ENCODE measurements around the gene KCNMA1. TPM values are rescaled to one million over a fixed set of nuclear protein-coding genes. Genes with fewer than 3 reads are reported as not detected.
A peak's percentile ranks its signal among the peaks of the same experiment; 100 is the strongest.

The KCNMA1 gene
- total RNA-seq, 1 donor from 2014 or later: 87.6 TPM

- no peaks in the 10 kb centered on the region for H3K27me3 Mint-ChIP-seq (ENCODE audit: low read depth)
- peak overlapping the region; percentile 89 for H3K27ac Mint-ChIP-seq (ENCODE audit: unreplicated experiment)
- peak; percentile 38 for TF ChIP-seq CTCF (IDR thresholded peaks at IDR 0.05)
- peak overlapping the region; percentile 90 for H3K4me3 Mint-ChIP-seq (ENCODE audit: unreplicated experiment)
- H3K36me3 Mint-ChIP-seq (ENCODE audit: low read depth): peaks cover 2% of the 10 kb centered on the region
- no peaks in the 10 kb centered on the region for H3K9me3 Mint-ChIP-seq (ENCODE audit: low read depth)
- H3K4me1 Mint-ChIP-seq (ENCODE audit: low read depth): peaks cover 64% of the 10 kb centered on the region
- DNase-seq (ENCODE audit: low spot score): no peak
Measured at GRCh38 chr10:77638321-77639101, 903 bp upstream of the KCNMA1 start.

DNA sequence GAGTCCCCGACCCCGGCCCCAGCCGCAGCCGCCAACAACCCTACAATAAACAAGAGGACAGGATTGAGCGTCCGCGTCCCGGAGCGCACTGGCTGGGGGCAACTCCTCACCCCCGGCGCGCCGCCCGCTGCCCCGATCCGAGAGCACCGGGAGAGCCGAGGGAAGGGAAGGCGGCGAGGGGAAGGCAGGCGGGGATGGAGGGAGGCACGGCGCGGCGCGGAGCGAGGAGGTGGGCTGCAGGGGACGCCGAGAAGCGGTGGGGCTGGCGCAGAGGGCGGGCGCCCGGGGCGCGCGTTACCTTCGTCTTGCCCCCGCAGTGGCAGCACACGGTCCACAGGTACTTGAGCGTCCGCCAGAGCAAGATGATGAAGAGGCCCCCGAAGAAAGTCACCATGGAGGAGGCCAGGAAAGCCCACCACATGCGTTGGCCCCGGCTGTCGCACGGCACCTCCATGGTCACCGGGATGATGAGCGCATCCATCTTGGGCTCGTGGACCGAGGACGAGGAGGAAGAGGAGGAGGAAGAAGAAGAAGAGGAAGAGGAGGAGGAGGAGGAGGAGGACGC lies 559 bp downstream of the KCNMA1 start:
- no peak for TF ChIP-seq CTCF (IDR thresholded peaks at IDR 0.05)
- Mint-ChIP-seq H3K4me3 (ENCODE audit: unreplicated experiment) (peak overlapping the region; percentile 99), H3K36me3 (ENCODE audit: low read depth) (peaks cover 2% of the 10 kb centered on the region), H3K4me1 (ENCODE audit: low read depth) (peaks cover 67% of the 10 kb centered on the region), H3K27ac (ENCODE audit: unreplicated experiment) (peak overlapping the region; percentile 75), H3K27me3 (ENCODE audit: low read depth) (no peaks in the 10 kb centered on the region), H3K9me3 (ENCODE audit: low read depth) (no peaks in the 10 kb centered on the region)
- DNase-seq (ENCODE audit: low spot score): no peak

GRCh38 chr10:77636282-77636966 lies 1.2 kb downstream of the KCNMA1 start:
- H3K9me3 Mint-ChIP-seq (ENCODE audit: low read depth): no peaks in the 10 kb centered on the region
- H3K27me3 Mint-ChIP-seq (ENCODE audit: low read depth): no peaks in the 10 kb centered on the region
- no peak for DNase-seq (ENCODE audit: low spot score)
- peaks cover 61% of the 10 kb centered on the region for H3K4me1 Mint-ChIP-seq (ENCODE audit: low read depth)
- peak overlapping the region; percentile 90 for H3K27ac Mint-ChIP-seq (ENCODE audit: unreplicated experiment)
- peaks cover 2% of the 10 kb centered on the region for H3K36me3 Mint-ChIP-seq (ENCODE audit: low read depth)
- H3K4me3 Mint-ChIP-seq (ENCODE audit: unreplicated experiment): peak overlapping the region; percentile 99
- TF ChIP-seq CTCF (IDR thresholded peaks at IDR 0.05): peak; percentile 47

DNA sequence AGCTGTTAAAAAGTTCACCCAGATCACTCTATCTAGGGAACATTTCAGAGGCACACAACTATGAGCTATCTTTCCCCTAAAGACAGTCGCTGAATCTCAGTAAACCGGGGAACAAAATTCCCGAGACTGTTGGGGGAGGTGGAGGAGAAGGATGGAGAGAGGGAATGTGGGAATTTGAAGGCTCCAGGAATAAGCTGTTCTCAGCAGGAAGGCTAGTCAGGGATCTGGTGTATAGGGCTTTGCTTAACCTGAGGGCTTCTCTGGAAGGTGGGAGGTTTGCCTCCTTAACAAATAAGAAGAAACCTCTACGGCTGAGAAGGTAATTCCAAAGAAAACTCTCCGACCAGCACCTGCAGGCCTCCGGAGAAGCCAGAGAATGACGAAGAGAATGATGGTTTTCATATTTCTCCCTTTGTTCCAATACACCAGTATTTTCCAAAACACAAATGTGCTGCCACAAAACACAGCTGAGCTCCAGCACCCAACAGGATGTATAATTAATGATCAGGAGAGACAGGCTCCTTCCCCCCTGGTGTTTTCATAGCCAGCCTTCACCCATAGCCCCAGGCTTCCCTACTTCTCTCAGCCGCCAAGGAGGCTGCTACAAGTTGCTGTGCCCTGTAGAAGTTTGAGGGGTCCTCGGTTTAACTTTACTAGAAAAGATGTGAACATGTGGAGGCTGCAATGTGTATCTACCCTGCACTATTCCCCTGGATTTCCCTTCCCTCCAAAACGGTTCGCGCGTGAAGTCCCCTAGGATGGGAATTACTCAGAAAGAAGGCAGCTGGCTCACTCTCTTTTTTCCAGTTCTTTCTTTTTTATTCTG lies 2.0 kb downstream of the KCNMA1 start:
- H3K27me3 Mint-ChIP-seq (ENCODE audit: low read depth): no peaks in the 10 kb centered on the region
- peaks cover 57% of the 10 kb centered on the region for H3K4me1 Mint-ChIP-seq (ENCODE audit: low read depth)
- TF ChIP-seq CTCF (IDR thresholded peaks at IDR 0.05): no peak
- peaks cover 2% of the 10 kb centered on the region for H3K36me3 Mint-ChIP-seq (ENCODE audit: low read depth)
- no peak for DNase-seq (ENCODE audit: low spot score)
- H3K9me3 Mint-ChIP-seq (ENCODE audit: low read depth): no peaks in the 10 kb centered on the region
- peak overlapping the region; percentile 90 for H3K27ac Mint-ChIP-seq (ENCODE audit: unreplicated experiment)
- peak overlapping the region; percentile 99 for H3K4me3 Mint-ChIP-seq (ENCODE audit: unreplicated experiment)

DNA sequence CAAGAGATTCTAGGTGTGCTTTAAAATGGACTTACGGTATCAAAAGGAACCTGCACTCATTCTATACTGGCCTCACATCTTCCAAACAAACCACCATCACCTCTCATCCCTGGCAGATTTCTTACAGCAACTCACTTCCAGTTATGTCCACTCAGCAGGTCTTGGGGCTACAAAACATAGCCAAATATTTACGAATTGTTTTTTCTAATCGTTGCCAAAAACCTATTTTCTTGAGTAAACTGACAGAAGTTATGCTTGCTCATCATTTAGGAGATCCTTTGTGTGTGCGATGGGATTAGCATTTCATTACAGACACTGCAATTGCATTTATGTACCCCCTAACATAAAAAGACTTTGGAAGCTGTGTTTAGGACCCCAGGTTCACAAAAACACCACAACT lies 2.7 kb downstream of the KCNMA1 start:
- Mint-ChIP-seq H3K36me3 (ENCODE audit: low read depth) (peaks cover 2% of the 10 kb centered on the region), H3K4me1 (ENCODE audit: low read depth) (peaks cover 58% of the 10 kb centered on the region), H3K27me3 (ENCODE audit: low read depth) (no peaks in the 10 kb centered on the region), H3K9me3 (ENCODE audit: low read depth) (no peaks in the 10 kb centered on the region), H3K4me3 (ENCODE audit: unreplicated experiment) (peak overlapping the region; percentile 99), H3K27ac (ENCODE audit: unreplicated experiment) (peak overlapping the region; percentile 90)
- no peak for DNase-seq (ENCODE audit: low spot score)
- TF ChIP-seq CTCF (IDR thresholded peaks at IDR 0.05): no peak

Data from chondrocyte (in vitro differentiated cells).